PFSK-1 (cell line): ENCODE measurements around the gene GPR84.

Experiments used
- FOXP2 ChIP-seq: optimal IDR thresholded peaks from 2 replicates; pipeline ENCODE3; 2011; ENCODE audit warnings: borderline replicate concordance, control low read depth, inconsistent platforms; ENCODE audit not compliant: insufficient read depth; ENCODE audit errors: extremely low read length, extremely low read depth
- POLR2AphosphoS5 ChIP-seq: IDR thresholded peaks from 2 replicates; pipeline ENCODE4 v1.6.1; 2012; ENCODE audit warnings: low read depth, mild to moderate bottlenecking, control low read depth, low read length, moderate library complexity
- SIN3A ChIP-seq: IDR thresholded peaks from 2 replicates; pipeline ENCODE4 v1.6.1; 2012; ENCODE audit warnings: mild to moderate bottlenecking, low read length, moderate library complexity, borderline replicate concordance; ENCODE audit not compliant: insufficient read depth
- TAF1 ChIP-seq: IDR thresholded peaks from 2 replicates; pipeline ENCODE4 v1.6.1; 2012; ENCODE audit warnings: low read length, control low read depth, borderline replicate concordance; ENCODE audit not compliant: insufficient read depth
- TF ChIP-seq, protein P1 (sequence below), 2 experiments: IDR thresholded peaks; 2 replicates each; pipeline versions ENCODE4 v1.6.1 to v1.8.0; 2011 to 2012; ENCODE audit warnings: low read depth in 2 of 2, low read length in 2 of 2, control low read depth in 1 of 2, inconsistent platforms in 1 of 2, mild to moderate bottlenecking in 1 of 2, moderate library complexity in 1 of 2; ENCODE audit not compliant: insufficient read depth in 1 of 2

GRCh38 chr12:54412348-54412747, 48.1 kb upstream of the GPR84 start:
- TF ChIP-seq TAF1 (no peak), POLR2AphosphoS5 (no peak), SIN3A (no peak), FOXP2 (no peak)
- TF ChIP-seq, protein P1, sequence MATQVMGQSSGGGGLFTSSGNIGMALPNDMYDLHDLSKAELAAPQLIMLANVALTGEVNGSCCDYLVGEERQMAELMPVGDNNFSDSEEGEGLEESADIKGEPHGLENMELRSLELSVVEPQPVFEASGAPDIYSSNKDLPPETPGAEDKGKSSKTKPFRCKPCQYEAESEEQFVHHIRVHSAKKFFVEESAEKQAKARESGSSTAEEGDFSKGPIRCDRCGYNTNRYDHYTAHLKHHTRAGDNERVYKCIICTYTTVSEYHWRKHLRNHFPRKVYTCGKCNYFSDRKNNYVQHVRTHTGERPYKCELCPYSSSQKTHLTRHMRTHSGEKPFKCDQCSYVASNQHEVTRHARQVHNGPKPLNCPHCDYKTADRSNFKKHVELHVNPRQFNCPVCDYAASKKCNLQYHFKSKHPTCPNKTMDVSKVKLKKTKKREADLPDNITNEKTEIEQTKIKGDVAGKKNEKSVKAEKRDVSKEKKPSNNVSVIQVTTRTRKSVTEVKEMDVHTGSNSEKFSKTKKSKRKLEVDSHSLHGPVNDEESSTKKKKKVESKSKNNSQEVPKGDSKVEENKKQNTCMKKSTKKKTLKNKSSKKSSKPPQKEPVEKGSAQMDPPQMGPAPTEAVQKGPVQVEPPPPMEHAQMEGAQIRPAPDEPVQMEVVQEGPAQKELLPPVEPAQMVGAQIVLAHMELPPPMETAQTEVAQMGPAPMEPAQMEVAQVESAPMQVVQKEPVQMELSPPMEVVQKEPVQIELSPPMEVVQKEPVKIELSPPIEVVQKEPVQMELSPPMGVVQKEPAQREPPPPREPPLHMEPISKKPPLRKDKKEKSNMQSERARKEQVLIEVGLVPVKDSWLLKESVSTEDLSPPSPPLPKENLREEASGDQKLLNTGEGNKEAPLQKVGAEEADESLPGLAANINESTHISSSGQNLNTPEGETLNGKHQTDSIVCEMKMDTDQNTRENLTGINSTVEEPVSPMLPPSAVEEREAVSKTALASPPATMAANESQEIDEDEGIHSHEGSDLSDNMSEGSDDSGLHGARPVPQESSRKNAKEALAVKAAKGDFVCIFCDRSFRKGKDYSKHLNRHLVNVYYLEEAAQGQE (IDR thresholded peaks at IDR 0.05; ENCODE audit: insufficient read depth in 1 of 2, low read depth in 2 of 2, low read length in 2 of 2): no peak
